Diencephalon (tissue), 1 donor: ENCODE results near the gene CALML6. TPM values are rescaled to one million over a fixed set of nuclear protein-coding genes. Genes with fewer than 3 reads are reported as not detected.

Experiments
- total RNA-seq: library from RNA; depleted of rRNA; stranded (reverse); fragments of >200 nt; gene quantifications from one replicate; pipeline ENCODE4 v1.2.3, GENCODE V29; 2014

Gene CALML6
- not detected for total RNA-seq

GRCh38 chr1:1914971-1915692, at the start of gene CALML6:
TSS of gene CALML6 (plus strand) at chr1:1915260. CDS start at chr1:1915281, 21 bp downstream.

GRCh38 chr1:1890506-1891348, 24.3 kb upstream of the CALML6 start, which contains the start of gene GNB1:
TSS of gene GNB1 (minus strand) at chr1:1891087. CDS start at chr1:1825453, 65,634 bp downstream.

GRCh38 chr1:1918901-1919303, 3.8 kb downstream of the CALML6 start, which contains the start of gene TMEM52:
TSS of gene TMEM52 (minus strand) at chr1:1919279. CDS start at chr1:1919265, 14 bp downstream.

Other genes with a start within 250 kb of the CALML6 start
- 65.7 TPM for gene SLC35E2B, start 222.5 kb upstream of the CALML6 start, total RNA-seq
- 20.1 TPM for gene CDK11A, start 190.9 kb upstream of the CALML6 start, total RNA-seq
- 29.1 TPM for gene NADK, start 136.8 kb upstream of the CALML6 start, total RNA-seq
- gene GNB1, start 24.2 kb upstream of the CALML6 start, total RNA-seq: 283 TPM
- 5.8 TPM for gene TMEM52, start 4.0 kb downstream of the CALML6 start, total RNA-seq
- 1.8 TPM for gene CFAP74, start 88.5 kb downstream of the CALML6 start, total RNA-seq
- 1.2 TPM for gene GABRD, start 104.1 kb downstream of the CALML6 start, total RNA-seq
- gene PRKCZ, start 135.2 kb downstream of the CALML6 start, total RNA-seq: 77.3 TPM